Common myeloid progenitor, CD34-positive (primary cell): ENCODE measurements around the gene BMAL1.

Source experiments
- CTCF ChIA-PET: fragments of 350-600 bp; sonication (Branson Sonifier 250); formaldehyde crosslinking; loops from one replicate; lab custom pipeline; 2021; ENCODE audit warnings: antibody characterized with exemption; lab: Charles Lee
- POLR2A ChIA-PET: fragments of 350-600 bp; sonication (Branson Sonifier 250); formaldehyde crosslinking; loops from one replicate; lab custom pipeline; 2021; ENCODE audit warnings: antibody characterized with exemption; lab: Charles Lee
- DNase-seq, 3 donors: peaks; one replicate each; pipeline versions ENCODE4 v3.0.0 to v3.0.0-alpha.2; 2013
- H3K27ac ChIP-seq, 2 experiments: 1 replicate in 1 of 2; 2 replicates in 1 of 2; pipeline ENCODE4 v1.7.0; 2013; ENCODE audit warnings: inconsistent platforms in 2 of 2, low read length in 2 of 2, mild to moderate bottlenecking in 2 of 2, low read depth in 1 of 2, moderate library complexity in 1 of 2; ENCODE audit not compliant: severe bottlenecking in 2 of 2, insufficient read depth in 1 of 2, poor library complexity in 1 of 2
- H3K27me3 ChIP-seq, 5 experiments: replicated peaks in 2 of 5; 1 replicate in 3 of 5; 2 replicates in 2 of 5; pipeline versions ENCODE4 v1.6.1 to v1.7.0; 2013; ENCODE audit warnings: low read length in 4 of 5, mild to moderate bottlenecking in 2 of 5, moderate library complexity in 2 of 5, inconsistent platforms in 1 of 5; ENCODE audit not compliant: insufficient read depth in 5 of 5, control insufficient read depth in 4 of 5
- H3K36me3 ChIP-seq, 4 experiments: 1 replicate in 2 of 4; 2 replicates in 2 of 4; pipeline versions ENCODE4 v1.6.1 to v1.7.0; 2013; ENCODE audit warnings: low read length in 3 of 4, control low read depth in 1 of 4, mild to moderate bottlenecking in 1 of 4; ENCODE audit not compliant: control insufficient read depth in 4 of 4, insufficient read depth in 4 of 4
- H3K4me1 ChIP-seq, 4 experiments: 1 replicate in 3 of 4; 2 replicates in 1 of 4; pipeline versions ENCODE4 v1.6.1 to v1.7.1; 2013; ENCODE audit warnings: low read length in 3 of 4, mild to moderate bottlenecking in 3 of 4, control low read depth in 1 of 4, inconsistent platforms in 1 of 4, moderate library complexity in 1 of 4; ENCODE audit not compliant: control insufficient read depth in 4 of 4, insufficient read depth in 4 of 4; ENCODE audit errors: control extremely low read depth in 1 of 4
- H3K4me3 ChIP-seq, 7 experiments: 1 replicate in 4 of 7; 2 replicates in 3 of 7; pipeline versions ENCODE4 v1.5.1 to v1.7.0; 2013; ENCODE audit warnings: mild to moderate bottlenecking in 7 of 7, low read length in 6 of 7, moderate library complexity in 6 of 7, inconsistent platforms in 2 of 7, low read depth in 2 of 7, control low read depth in 1 of 7; ENCODE audit not compliant: insufficient read depth in 4 of 7, control insufficient read depth in 1 of 7; ENCODE audit errors: extremely low read depth in 1 of 7
- H3K9me3 ChIP-seq, 5 experiments: 1 replicate in 4 of 5; 2 replicates in 1 of 5; pipeline versions ENCODE4 v1.6.1 to v1.7.1; 2013; ENCODE audit warnings: low read length in 4 of 5, mild to moderate bottlenecking in 2 of 5, inconsistent platforms in 1 of 5, low read depth in 1 of 5, moderate library complexity in 1 of 5; ENCODE audit not compliant: control insufficient read depth in 4 of 5, insufficient read depth in 2 of 5; ENCODE audit errors: control extremely low read depth in 1 of 5
- WGBS: methylation state at CpG from one replicate; pipeline ENCODE4 v1.1.5; 2013; ENCODE audit not compliant: insufficient coverage; 5-methylcytosine and 5-hydroxymethylcytosine counted together

The BMAL1 gene

DNA sequence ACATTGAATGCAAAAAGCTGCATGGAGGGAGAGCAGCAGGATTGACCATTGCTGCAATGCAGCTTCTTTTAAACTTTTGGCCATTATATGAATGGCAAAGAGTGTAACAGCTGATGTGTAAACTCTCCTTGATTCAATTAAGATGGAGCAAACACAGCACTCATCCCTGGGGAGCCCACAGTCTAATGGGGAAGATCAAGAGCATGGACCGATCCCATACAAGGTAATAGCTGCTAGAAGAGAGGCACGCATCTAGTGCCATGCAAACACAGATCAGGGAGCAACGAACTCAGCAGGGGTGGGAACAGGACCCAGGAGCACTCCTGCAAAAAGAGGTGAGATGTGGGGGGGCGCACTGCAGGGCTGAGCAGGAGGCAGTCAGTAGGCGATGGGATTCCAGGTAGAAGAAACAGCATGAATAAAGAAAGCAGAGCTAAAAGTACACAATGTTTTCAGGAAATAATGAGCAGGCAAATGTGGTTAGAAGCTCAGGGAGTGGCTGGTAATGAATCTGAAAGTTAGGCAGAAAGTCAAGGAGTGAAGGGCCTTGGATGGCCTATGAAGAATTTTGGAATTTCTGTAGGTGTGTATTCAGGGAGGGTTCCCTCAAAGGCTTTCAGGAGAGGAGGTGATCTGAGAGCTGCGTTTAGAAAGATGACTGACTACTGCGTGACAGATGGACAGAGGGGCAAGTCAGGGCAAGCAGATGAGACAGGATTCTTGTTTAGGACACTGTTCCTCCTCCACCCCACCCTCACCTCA is 17.2 kb upstream of the BMAL1 start:
- H3K4me3 ChIP-seq, result no peak overlapping the region
- CTCF ChIA-PET, result interaction anchor here (0.9 to 2.0 kb wide), 3 partner anchors 13 to 80 kb away, joined by 3 to 5 read pairs (median 3); no protein-coding TSS in a partner anchor
- H3K27me3 ChIP-seq, result peaks cover 0 to 18% (median 1%) of the 10 kb centered on the region in 5 experiments
- no peaks in the 10 kb centered on the region for H3K36me3 ChIP-seq
- no peak for DNase-seq
- H3K9me3 ChIP-seq, result no peaks in the 10 kb centered on the region
- WGBS, result 70% methylated on average over 7 of the region's 7 CpGs
- POLR2A ChIA-PET, result no interaction called here
- H3K27ac ChIP-seq, result no peak overlapping the region
- peaks cover 0 to 6% (median 2%) of the 10 kb centered on the region in 4 experiments for H3K4me1 ChIP-seq

DNA sequence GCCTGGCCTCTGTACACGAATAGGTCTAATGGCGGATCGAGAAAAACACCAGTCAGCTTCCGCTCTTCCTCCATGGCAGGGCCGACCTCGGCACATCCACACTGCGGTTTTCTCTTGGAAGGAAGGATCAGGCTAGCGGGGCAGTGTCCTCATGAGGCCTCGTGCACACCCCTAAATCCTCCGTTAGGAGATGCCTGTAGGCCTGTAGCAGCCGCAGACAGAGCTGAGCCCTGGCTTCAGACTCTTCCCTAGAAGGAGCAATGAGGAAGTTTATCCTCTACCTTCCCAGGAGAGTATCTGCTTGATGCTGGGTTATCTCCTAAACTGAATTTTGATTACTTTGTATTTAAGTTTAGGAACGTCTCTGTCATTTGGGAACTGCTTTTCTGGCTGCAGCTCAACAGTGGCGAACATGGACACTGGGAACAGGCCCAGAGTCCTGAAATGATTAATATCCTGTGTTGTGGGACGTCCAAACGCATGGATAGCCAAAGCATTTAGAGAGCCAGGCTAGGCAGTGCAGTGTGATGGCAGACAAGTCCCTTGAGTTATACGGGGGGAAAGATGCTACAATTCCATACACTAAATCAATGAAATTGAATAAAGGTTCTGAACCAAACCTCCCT is 16.5 kb upstream of the BMAL1 start:
- Histone ChIP-seq H3K36me3 (no peaks in the 10 kb centered on the region), H3K9me3 (no peaks in the 10 kb centered on the region), H3K4me3 (no peak overlapping the region), H3K27me3 (peaks cover 0 to 18% (median 1%) of the 10 kb centered on the region in 5 experiments), H3K27ac (no peak overlapping the region), H3K4me1 (peaks cover 0 to 6% (median 2%) of the 10 kb centered on the region in 4 experiments)
- POLR2A ChIA-PET, result no interaction called here
- DNase-seq, result no peak
- 91% methylated on average over 15 of the region's 16 CpGs for WGBS
- CTCF ChIA-PET, result interaction anchor here (0.9 to 2.0 kb wide), 3 partner anchors 12 to 80 kb away, joined by 3 to 5 read pairs (median 3); no protein-coding TSS in a partner anchor

DNA sequence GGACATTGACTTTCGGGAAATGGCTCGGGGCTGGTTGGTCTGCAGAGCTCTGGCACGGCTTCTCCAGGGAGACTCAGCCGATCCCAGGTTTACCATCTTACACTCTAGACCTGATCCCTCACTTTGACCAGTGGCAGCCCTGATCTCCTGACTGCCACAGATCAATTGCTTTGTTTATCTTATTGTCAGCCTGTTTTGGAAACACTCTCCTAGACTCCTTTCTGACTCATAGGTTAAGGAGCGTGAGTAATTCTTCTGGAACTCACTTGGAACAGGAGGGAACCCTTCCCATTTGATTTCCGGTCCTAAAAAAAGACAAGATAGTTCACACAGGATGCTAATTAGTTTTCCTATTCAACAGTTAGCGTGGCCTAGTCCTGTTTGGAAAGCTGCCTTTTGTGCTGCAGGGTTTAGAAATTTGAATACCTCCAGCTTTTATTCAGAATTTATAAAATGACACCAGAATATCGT is 16.0 kb upstream of the BMAL1 start:
- peaks cover 0 to 6% (median 2%) of the 10 kb centered on the region in 4 experiments for H3K4me1 ChIP-seq
- H3K27ac ChIP-seq, result no peak overlapping the region
- H3K36me3 ChIP-seq, result no peaks in the 10 kb centered on the region
- WGBS, result 86% methylated on average over 7 of the region's 8 CpGs
- H3K27me3 ChIP-seq, result peaks cover 0 to 18% (median 1%) of the 10 kb centered on the region in 5 experiments
- ChIA-PET POLR2A (no interaction called here), CTCF (interaction anchor here (1.3 to 2.0 kb wide), 2 partner anchors 74 to 79 kb away, joined by 3 to 5 read pairs; no protein-coding TSS in a partner anchor)
- H3K9me3 ChIP-seq, result no peaks in the 10 kb centered on the region
- H3K4me3 ChIP-seq, result no peak overlapping the region
- DNase-seq, result no peak

DNA sequence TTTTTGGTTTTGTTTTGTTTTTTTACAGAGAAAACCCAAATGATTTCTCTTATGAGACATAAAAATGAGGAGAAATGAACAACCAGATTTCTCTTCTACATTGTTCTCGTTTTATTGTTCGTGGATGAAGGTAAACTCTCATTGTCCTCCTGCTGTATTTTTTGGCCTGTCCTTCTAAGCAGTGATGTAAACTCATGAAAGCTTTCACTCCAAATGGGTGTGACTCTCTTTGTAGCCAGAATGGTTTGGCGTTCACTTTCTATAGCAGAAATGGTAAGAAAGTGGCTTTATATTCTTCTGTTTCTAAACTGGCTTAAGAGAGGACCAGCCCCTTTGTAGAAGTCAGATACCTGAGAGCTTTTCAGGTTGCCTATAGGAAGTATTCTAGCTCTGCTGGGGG is 15.5 kb upstream of the BMAL1 start:
- POLR2A ChIA-PET, result no interaction called here
- H3K36me3 ChIP-seq, result no peaks in the 10 kb centered on the region
- no peak for DNase-seq
- CTCF ChIA-PET, result interaction anchor here (0.8 to 2.0 kb wide), 4 partner anchors 12 to 79 kb away, joined by 3 to 5 read pairs (median 4); no protein-coding TSS in a partner anchor
- no peaks in the 10 kb centered on the region for H3K9me3 ChIP-seq
- 100% methylated on average over 3 of the region's 3 CpGs for WGBS
- peaks cover 0 to 18% (median 1%) of the 10 kb centered on the region in 5 experiments for H3K27me3 ChIP-seq
- H3K4me3 ChIP-seq, result no peak overlapping the region
- H3K4me1 ChIP-seq, result peaks cover 0 to 6% (median 2%) of the 10 kb centered on the region in 4 experiments
- no peak overlapping the region for H3K27ac ChIP-seq

DNA sequence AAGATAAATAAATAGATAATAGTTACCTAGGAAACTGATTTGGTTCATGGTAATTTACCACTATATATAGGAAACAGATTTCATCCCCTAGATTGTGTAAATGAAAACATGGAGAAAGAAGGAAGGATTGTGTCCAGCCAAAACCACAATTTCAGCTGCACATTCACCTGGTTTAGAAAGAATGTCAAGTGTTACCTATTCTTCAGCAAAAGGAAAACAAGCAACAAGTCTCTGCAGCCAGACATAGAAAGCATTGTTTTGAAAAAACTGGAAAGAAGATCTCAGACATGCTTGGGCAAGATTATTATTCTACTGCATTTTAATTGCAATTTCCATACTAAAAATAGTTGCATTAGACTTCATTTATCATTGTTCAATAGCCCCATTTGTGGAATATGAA is 8.8 kb upstream of the BMAL1 start:
- no peaks in the 10 kb centered on the region for H3K9me3 ChIP-seq
- H3K27ac ChIP-seq, result no peak overlapping the region
- no peaks in the 10 kb centered on the region for H3K36me3 ChIP-seq
- DNase-seq, result no peak
- H3K4me1 ChIP-seq, result no peaks in the 10 kb centered on the region
- POLR2A ChIA-PET, result no interaction called here
- H3K27me3 ChIP-seq, result peaks cover 0 to 17% (median 0%) of the 10 kb centered on the region in 5 experiments
- CTCF ChIA-PET, result no interaction called here
- no peak overlapping the region for H3K4me3 ChIP-seq

- POLR2A ChIA-PET, result interaction anchor here (0.7 kb wide), 1 partner anchor 81 kb away, joined by 4 read pairs; no protein-coding TSS in a partner anchor
- Histone ChIP-seq H3K9me3 (peaks cover 0 to 1% (median 0%) of the 10 kb centered on the region in 5 experiments), H3K4me3 (no peak overlapping the region), H3K27ac (no peak overlapping the region), H3K4me1 (no peaks in the 10 kb centered on the region), H3K27me3 (peaks cover 0 to 16% (median 4%) of the 10 kb centered on the region in 5 experiments), H3K36me3 (no peaks in the 10 kb centered on the region)
- CTCF ChIA-PET, result no interaction called here
- DNase-seq, result no peak
These were observed 7.8 kb upstream of the BMAL1 start for GRCh38 chr11:13269775-13270174.
